K562 (cell line): Measurements from ENCODE around the gene NDRG3. TPM values are rescaled to one million over a fixed set of nuclear protein-coding genes. Genes with fewer than 3 reads are reported as not detected.
A peak's percentile ranks its signal among the peaks of the same experiment; 100 is the strongest.

Experiments used
- ETV5 ChIP-seq: sonication (generic); formaldehyde crosslinking; IDR thresholded peaks from 2 replicates; pipeline ENCODE4 v1.4.0; 2020; ENCODE audit warnings: low read depth, mild to moderate bottlenecking, missing genetic modification reagents
- SIRT6 ChIP-seq: IDR thresholded peaks from one replicate; pipeline ENCODE4 v1.6.1; 2012; ENCODE audit warnings: low read depth, mild to moderate bottlenecking, control low read depth, inconsistent platforms, low read length, moderate library complexity
- polyA plus RNA-seq, 8 experiments: library from polyadenylated mRNA; depleted of rRNA in 4 of 8; stranded (reverse) in 5 of 8; unstranded in 3 of 8; fragments of >200 nt; fragmentation: Nextera tagmentation in 2 of 8; fragmentation: Illumina TruSeq in 1 of 8; extraction: Ambion mirVana in 2 of 8; extraction: Trizol in 1 of 8; gene quantifications; 2 replicates each; pipeline versions ENCODE4 v1.2.1 to v1.2.3, GENCODE V29; 2011 to 2014; ENCODE audit warnings: inconsistent platforms in 1 of 8, missing spikeins in 1 of 8
- total RNA-seq, 7 experiments: library from RNA; depleted of rRNA in 6 of 7; stranded (reverse); fragments of >200 nt in 6 of 7; fragmentation: Illumina TruSeq in 2 of 7; extraction: Trizol in 2 of 7; gene quantifications; 2 replicates each; pipeline versions ENCODE4 v1.2.1 to v1.2.3, GENCODE V29; 2011 to 2021; ENCODE audit warnings: low replicate concordance in 1 of 7
- TF ChIP-seq, protein P1 (sequence below): fragments of 200-600 bp; sonication (generic); IDR thresholded peaks from one replicate; pipeline ENCODE4 v1.6.1; 2012; ENCODE audit warnings: mild to moderate bottlenecking, low read depth, low read length, inconsistent platforms
- TF ChIP-seq, protein P2 (sequence below): fragments of 450-650 bp; formaldehyde crosslinking; IDR thresholded peaks from 2 replicates; pipeline ENCODE4 v1.4.0; 2020; ENCODE audit warnings: mild to moderate bottlenecking, moderate library complexity

The NDRG3 gene
- total and polyA plus RNA-seq, 9 of the 15 experiments (the other 6 are each of a cell fraction or from before 2014, with no cell fraction given) = 14.6 to 39.4 (median 24.4) TPM

DNA sequence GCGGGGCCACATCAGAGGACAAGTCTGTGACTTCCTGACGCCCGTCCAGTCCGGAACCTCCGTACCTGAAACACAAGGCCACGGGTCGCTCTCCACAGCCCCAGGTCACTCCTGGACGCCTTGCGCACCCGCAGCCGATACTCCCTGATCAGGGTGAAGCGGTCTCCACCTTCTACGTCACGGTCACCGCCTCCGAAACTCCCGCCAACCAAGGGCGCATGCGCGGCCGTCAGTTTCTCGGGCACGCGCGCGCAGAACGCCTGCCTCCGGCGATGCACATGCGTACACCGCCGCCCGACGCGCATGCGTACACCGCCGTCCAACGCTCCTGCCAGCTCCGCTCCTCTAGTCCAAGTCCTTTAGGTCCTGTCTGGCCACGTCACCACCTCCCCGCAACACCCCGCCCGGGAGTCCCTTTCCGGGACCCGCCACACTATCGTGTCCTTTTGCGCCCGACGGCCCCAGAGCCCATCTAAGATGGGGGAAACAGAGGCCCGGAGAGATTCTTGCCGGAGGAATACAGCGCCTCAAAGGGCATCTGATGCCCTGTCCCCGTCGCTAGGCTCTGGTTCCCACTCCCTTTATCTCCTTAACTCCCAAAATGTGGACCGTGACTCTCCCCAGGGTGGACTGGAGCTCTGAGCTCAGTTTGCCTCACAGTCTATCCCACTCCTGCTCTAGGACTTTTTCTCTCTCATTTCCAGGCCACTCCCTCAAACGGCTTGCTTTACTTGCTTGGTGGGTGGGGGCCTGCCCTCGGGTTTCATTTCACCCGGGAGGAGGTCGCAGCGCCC is 27.9 kb upstream of the NDRG3 start, which contains the start of gene DSN1 (continued):
- TF ChIP-seq, protein P1, sequence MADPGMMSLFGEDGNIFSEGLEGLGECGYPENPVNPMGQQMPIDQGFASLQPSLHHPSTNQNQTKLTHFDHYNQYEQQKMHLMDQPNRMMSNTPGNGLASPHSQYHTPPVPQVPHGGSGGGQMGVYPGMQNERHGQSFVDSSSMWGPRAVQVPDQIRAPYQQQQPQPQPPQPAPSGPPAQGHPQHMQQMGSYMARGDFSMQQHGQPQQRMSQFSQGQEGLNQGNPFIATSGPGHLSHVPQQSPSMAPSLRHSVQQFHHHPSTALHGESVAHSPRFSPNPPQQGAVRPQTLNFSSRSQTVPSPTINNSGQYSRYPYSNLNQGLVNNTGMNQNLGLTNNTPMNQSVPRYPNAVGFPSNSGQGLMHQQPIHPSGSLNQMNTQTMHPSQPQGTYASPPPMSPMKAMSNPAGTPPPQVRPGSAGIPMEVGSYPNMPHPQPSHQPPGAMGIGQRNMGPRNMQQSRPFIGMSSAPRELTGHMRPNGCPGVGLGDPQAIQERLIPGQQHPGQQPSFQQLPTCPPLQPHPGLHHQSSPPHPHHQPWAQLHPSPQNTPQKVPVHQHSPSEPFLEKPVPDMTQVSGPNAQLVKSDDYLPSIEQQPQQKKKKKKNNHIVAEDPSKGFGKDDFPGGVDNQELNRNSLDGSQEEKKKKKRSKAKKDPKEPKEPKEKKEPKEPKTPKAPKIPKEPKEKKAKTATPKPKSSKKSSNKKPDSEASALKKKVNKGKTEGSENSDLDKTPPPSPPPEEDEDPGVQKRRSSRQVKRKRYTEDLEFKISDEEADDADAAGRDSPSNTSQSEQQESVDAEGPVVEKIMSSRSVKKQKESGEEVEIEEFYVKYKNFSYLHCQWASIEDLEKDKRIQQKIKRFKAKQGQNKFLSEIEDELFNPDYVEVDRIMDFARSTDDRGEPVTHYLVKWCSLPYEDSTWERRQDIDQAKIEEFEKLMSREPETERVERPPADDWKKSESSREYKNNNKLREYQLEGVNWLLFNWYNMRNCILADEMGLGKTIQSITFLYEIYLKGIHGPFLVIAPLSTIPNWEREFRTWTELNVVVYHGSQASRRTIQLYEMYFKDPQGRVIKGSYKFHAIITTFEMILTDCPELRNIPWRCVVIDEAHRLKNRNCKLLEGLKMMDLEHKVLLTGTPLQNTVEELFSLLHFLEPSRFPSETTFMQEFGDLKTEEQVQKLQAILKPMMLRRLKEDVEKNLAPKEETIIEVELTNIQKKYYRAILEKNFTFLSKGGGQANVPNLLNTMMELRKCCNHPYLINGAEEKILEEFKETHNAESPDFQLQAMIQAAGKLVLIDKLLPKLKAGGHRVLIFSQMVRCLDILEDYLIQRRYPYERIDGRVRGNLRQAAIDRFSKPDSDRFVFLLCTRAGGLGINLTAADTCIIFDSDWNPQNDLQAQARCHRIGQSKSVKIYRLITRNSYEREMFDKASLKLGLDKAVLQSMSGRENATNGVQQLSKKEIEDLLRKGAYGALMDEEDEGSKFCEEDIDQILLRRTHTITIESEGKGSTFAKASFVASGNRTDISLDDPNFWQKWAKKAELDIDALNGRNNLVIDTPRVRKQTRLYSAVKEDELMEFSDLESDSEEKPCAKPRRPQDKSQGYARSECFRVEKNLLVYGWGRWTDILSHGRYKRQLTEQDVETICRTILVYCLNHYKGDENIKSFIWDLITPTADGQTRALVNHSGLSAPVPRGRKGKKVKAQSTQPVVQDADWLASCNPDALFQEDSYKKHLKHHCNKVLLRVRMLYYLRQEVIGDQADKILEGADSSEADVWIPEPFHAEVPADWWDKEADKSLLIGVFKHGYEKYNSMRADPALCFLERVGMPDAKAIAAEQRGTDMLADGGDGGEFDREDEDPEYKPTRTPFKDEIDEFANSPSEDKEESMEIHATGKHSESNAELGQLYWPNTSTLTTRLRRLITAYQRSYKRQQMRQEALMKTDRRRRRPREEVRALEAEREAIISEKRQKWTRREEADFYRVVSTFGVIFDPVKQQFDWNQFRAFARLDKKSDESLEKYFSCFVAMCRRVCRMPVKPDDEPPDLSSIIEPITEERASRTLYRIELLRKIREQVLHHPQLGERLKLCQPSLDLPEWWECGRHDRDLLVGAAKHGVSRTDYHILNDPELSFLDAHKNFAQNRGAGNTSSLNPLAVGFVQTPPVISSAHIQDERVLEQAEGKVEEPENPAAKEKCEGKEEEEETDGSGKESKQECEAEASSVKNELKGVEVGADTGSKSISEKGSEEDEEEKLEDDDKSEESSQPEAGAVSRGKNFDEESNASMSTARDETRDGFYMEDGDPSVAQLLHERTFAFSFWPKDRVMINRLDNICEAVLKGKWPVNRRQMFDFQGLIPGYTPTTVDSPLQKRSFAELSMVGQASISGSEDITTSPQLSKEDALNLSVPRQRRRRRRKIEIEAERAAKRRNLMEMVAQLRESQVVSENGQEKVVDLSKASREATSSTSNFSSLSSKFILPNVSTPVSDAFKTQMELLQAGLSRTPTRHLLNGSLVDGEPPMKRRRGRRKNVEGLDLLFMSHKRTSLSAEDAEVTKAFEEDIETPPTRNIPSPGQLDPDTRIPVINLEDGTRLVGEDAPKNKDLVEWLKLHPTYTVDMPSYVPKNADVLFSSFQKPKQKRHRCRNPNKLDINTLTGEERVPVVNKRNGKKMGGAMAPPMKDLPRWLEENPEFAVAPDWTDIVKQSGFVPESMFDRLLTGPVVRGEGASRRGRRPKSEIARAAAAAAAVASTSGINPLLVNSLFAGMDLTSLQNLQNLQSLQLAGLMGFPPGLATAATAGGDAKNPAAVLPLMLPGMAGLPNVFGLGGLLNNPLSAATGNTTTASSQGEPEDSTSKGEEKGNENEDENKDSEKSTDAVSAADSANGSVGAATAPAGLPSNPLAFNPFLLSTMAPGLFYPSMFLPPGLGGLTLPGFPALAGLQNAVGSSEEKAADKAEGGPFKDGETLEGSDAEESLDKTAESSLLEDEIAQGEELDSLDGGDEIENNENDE = no peak
- TF ChIP-seq, protein P2, sequence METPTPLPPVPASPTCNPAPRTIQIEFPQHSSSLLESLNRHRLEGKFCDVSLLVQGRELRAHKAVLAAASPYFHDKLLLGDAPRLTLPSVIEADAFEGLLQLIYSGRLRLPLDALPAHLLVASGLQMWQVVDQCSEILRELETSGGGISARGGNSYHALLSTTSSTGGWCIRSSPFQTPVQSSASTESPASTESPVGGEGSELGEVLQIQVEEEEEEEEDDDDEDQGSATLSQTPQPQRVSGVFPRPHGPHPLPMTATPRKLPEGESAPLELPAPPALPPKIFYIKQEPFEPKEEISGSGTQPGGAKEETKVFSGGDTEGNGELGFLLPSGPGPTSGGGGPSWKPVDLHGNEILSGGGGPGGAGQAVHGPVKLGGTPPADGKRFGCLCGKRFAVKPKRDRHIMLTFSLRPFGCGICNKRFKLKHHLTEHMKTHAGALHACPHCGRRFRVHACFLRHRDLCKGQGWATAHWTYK (CRISPR knock-in tag) = peak; percentile 56
- TF ChIP-seq ETV5 (CRISPR knock-in tag) (peak; percentile 75; the same call in 1 of the 2 replicates), SIRT6 (no peak)
